GM12892 (cell line): ENCODE data around the gene CACNG4.

Source experiments
- POLR2A ChIP-seq: IDR thresholded peaks from 2 replicates; pipeline ENCODE4 v1.6.1; 2011; ENCODE audit warnings: low read depth, low read length, control low read depth
- POLR2AphosphoS5 ChIP-seq: IDR thresholded peaks from 2 replicates; pipeline ENCODE4 v1.6.1; 2011; ENCODE audit warnings: low read depth, low read length, control low read depth
- TAF1 ChIP-seq: IDR thresholded peaks from 2 replicates; pipeline ENCODE4 v1.6.1; 2011; ENCODE audit warnings: low read depth, mild to moderate bottlenecking, control low read depth, low read length, borderline replicate concordance

DNA sequence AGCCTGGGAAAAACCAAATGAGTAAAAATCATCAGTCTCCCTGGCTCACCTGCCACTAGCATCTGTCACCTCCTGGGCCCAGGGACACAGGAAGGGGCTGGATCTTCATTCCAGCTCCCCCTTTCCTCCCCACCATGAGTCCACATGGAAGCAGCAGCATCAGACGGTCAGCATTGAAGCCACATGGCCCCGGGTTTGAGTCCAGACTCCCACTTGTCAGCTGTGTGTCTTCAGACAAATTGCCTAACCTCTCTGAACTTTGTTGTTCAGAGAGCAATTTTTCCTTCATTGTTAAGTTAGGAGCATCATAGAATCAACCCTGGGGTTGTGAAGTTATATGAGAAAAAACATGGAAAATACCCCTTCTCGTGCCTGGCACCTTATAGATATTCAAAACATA is 10.7 kb downstream of the CACNG4 start:
- TF ChIP-seq POLR2AphosphoS5: no peak
- TF ChIP-seq POLR2A: no peak
- TF ChIP-seq TAF1: no peak
